SJCRH30 (cell line): ENCODE data around the gene MTA2. TPM values are rescaled to one million over a fixed set of nuclear protein-coding genes. Genes with fewer than 3 reads are reported as not detected.
"Not testable (repeated sequence)": the region's sequence is repeated elsewhere in the genome, so short reads cannot be mapped to it uniquely, and the experiment has no call there.

Source experiments
- DNase-seq, 2 experiments: peaks; one replicate each; pipeline ENCODE4 v3.0.0-alpha.2; 2015 to 2020
- H3K27ac ChIP-seq: fragments of 250-450 bp; sonication (Bioruptor Pico); 2 replicates; pipeline ENCODE4 v1.5.1; 2020; ENCODE audit warnings: mild to moderate bottlenecking, moderate library complexity
- H3K27me3 ChIP-seq: fragments of 250-450 bp; sonication (Bioruptor Pico); 2 replicates; pipeline ENCODE4 v1.5.1; 2020; ENCODE audit warnings: mild to moderate bottlenecking, moderate library complexity
- H3K36me3 ChIP-seq: fragments of 250-450 bp; sonication (Bioruptor Pico); 2 replicates; pipeline ENCODE4 v1.5.1; 2020; ENCODE audit warnings: mild to moderate bottlenecking, moderate library complexity
- H3K4me1 ChIP-seq: fragments of 250-450 bp; sonication (Bioruptor Pico); 2 replicates; pipeline ENCODE4 v1.5.1; 2020; ENCODE audit warnings: mild to moderate bottlenecking, moderate library complexity
- H3K4me3 ChIP-seq: fragments of 250-450 bp; sonication (Bioruptor Pico); 2 replicates; pipeline ENCODE4 v1.5.1; 2020; ENCODE audit warnings: mild to moderate bottlenecking, moderate library complexity
- H3K9me3 ChIP-seq: fragments of 250-450 bp; sonication (Bioruptor Pico); replicated peaks from 2 replicates; pipeline ENCODE4 v1.5.1; 2020; ENCODE audit warnings: mild to moderate bottlenecking, moderate library complexity
- total RNA-seq: library from RNA; depleted of rRNA; stranded (reverse); fragments of >200 nt; shearing (Covaris generic); gene quantifications from 2 replicates; pipeline ENCODE4 v1.2.3, GENCODE V29; 2014

The MTA2 gene
- total RNA-seq, 1 experiment from 2014 or later = 106 TPM

GRCh38 chr11:62621567-62622470 is 20.2 kb upstream of the MTA2 start, which contains the start of gene B3GAT3:
Gene B3GAT3, minus strand, starts transcription at chr11:62621986. Its CDS starts 39 bp downstream, at chr11:62621947.
- peaks cover 5% of the 10 kb centered on the region for H3K4me1 ChIP-seq
- peak; percentile 98 to 99 for DNase-seq
- H3K27me3 ChIP-seq = no peaks in the 10 kb centered on the region
- H3K4me3 ChIP-seq = peak within 1 kb of the TSS; percentile 69
- H3K27ac ChIP-seq = peak within 1 kb of the TSS; percentile 51
- H3K36me3 ChIP-seq = peaks cover 16% of the 10 kb centered on the region
- H3K9me3 ChIP-seq = no peaks in the 10 kb centered on the region

GRCh38 chr11:62621027-62621566 is 19.4 kb upstream of the MTA2 start:
- peaks cover 8% of the 10 kb centered on the region for H3K36me3 ChIP-seq
- no peaks in the 10 kb centered on the region for H3K9me3 ChIP-seq
- H3K27me3 ChIP-seq = no peaks in the 10 kb centered on the region
- H3K4me3 ChIP-seq = peak overlapping the region; percentile 69
- peak overlapping the region; percentile 51 for H3K27ac ChIP-seq
- peaks cover 5% of the 10 kb centered on the region for H3K4me1 ChIP-seq
- no peak for DNase-seq

GRCh38 chr11:62616957-62617356 is 15.3 kb upstream of the MTA2 start:
- not testable (repeated sequence) for H3K4me3 ChIP-seq, DNase-seq, H3K27me3 ChIP-seq, H3K9me3 ChIP-seq, H3K36me3 ChIP-seq, H3K27ac ChIP-seq, H3K4me1 ChIP-seq

- Histone ChIP-seq H3K4me3 (no peak overlapping the region), H3K9me3 (no peaks in the 10 kb centered on the region), H3K27me3 (no peaks in the 10 kb centered on the region), H3K36me3 (no peaks in the 10 kb centered on the region), H3K27ac (no peak overlapping the region), H3K4me1 (no peaks in the 10 kb centered on the region)
- DNase-seq = no peak
Measured at GRCh38 chr11:62615521-62615920, 13.9 kb upstream of the MTA2 start.

- H3K36me3 ChIP-seq = no peaks in the 10 kb centered on the region
- no peaks in the 10 kb centered on the region for H3K4me1 ChIP-seq
- no peaks in the 10 kb centered on the region for H3K27me3 ChIP-seq
- no peak for DNase-seq
- H3K9me3 ChIP-seq = no peaks in the 10 kb centered on the region
- no peak overlapping the region for H3K27ac ChIP-seq
- no peak overlapping the region for H3K4me3 ChIP-seq
Measured at GRCh38 chr11:62614275-62614674, 12.6 kb upstream of the MTA2 start.

- Histone ChIP-seq H3K27me3 (no peaks in the 10 kb centered on the region), H3K9me3 (no peaks in the 10 kb centered on the region), H3K4me3 (peak overlapping the region; percentile 79; the same call in 1 of the 2 replicates), H3K36me3 (no peaks in the 10 kb centered on the region), H3K4me1 (no peaks in the 10 kb centered on the region), H3K27ac (no peak overlapping the region)
- no peak for DNase-seq
Measured at GRCh38 chr11:62613291-62613778, 11.7 kb upstream of the MTA2 start.

GRCh38 chr11:62612366-62613290 is 11.0 kb upstream of the MTA2 start, which contains the start of the genes EML3 and ROM1:
Gene EML3, minus strand, starts transcription at chr11:62612775. Its CDS starts 318 bp downstream, at chr11:62612457.
Gene ROM1, plus strand, starts transcription at chr11:62613257. Its CDS starts 25 bp downstream, at chr11:62613282.
- H3K27ac ChIP-seq = peak within 1 kb of the TSS; percentile 45
- H3K27me3 ChIP-seq = no peaks in the 10 kb centered on the region
- H3K4me1 ChIP-seq = no peaks in the 10 kb centered on the region
- no peaks in the 10 kb centered on the region for H3K36me3 ChIP-seq
- no peaks in the 10 kb centered on the region for H3K9me3 ChIP-seq
- peak; percentile 94 for DNase-seq
- peak within 1 kb of the TSS; percentile 79 for H3K4me3 ChIP-seq

GRCh38 chr11:62611705-62612365 is 10.2 kb upstream of the MTA2 start:
- H3K9me3 ChIP-seq = no peaks in the 10 kb centered on the region
- peak overlapping the region; percentile 45 for H3K27ac ChIP-seq
- H3K4me3 ChIP-seq = peak overlapping the region; percentile 79
- DNase-seq = peak; percentile 54 to 62
- H3K36me3 ChIP-seq = no peaks in the 10 kb centered on the region
- no peaks in the 10 kb centered on the region for H3K4me1 ChIP-seq
- H3K27me3 ChIP-seq = no peaks in the 10 kb centered on the region

GRCh38 chr11:62610814-62611704 is 9.4 kb upstream of the MTA2 start:
- H3K27ac ChIP-seq = peak overlapping the region; percentile 45; the same call in 1 of the 2 replicates
- H3K36me3 ChIP-seq = no peaks in the 10 kb centered on the region
- peak overlapping the region; percentile 79 for H3K4me3 ChIP-seq
- no peak for DNase-seq
- H3K9me3 ChIP-seq = no peaks in the 10 kb centered on the region
- H3K4me1 ChIP-seq = no peaks in the 10 kb centered on the region
- no peaks in the 10 kb centered on the region for H3K27me3 ChIP-seq

- Histone ChIP-seq H3K4me1 (no peaks in the 10 kb centered on the region), H3K4me3 (no peak overlapping the region), H3K27ac (no peak overlapping the region), H3K27me3 (no peaks in the 10 kb centered on the region), H3K36me3 (no peaks in the 10 kb centered on the region), H3K9me3 (no peaks in the 10 kb centered on the region)
- DNase-seq = no peak
Measured at GRCh38 chr11:62610403-62610802, 8.7 kb upstream of the MTA2 start.

- no peaks in the 10 kb centered on the region for H3K9me3 ChIP-seq
- H3K27me3 ChIP-seq = no peaks in the 10 kb centered on the region
- H3K36me3 ChIP-seq = no peaks in the 10 kb centered on the region
Measured at GRCh38 chr11:62608776-62609175, 7.1 kb upstream of the MTA2 start.

GRCh38 chr11:62607714-62608113 is 6.0 kb upstream of the MTA2 start:
- Histone ChIP-seq H3K36me3 (no peaks in the 10 kb centered on the region), H3K27me3 (no peaks in the 10 kb centered on the region), H3K9me3 (no peaks in the 10 kb centered on the region), H3K4me3 (no peak overlapping the region), H3K27ac (no peak overlapping the region), H3K4me1 (no peaks in the 10 kb centered on the region)
- no peak for DNase-seq

More at GRCh38 chr11:62608776-62609175, 7.1 kb upstream of the MTA2 start:
- DNase-seq = no peak
- Histone ChIP-seq H3K4me1 (no peaks in the 10 kb centered on the region), H3K4me3 (no peak overlapping the region), H3K27ac (no peak overlapping the region)

GRCh38 chr11:62605902-62606301 is 4.2 kb upstream of the MTA2 start:
- Histone ChIP-seq H3K4me1 (no peaks in the 10 kb centered on the region), H3K36me3 (no peaks in the 10 kb centered on the region), H3K4me3 (no peak overlapping the region), H3K9me3 (no peaks in the 10 kb centered on the region), H3K27me3 (no peaks in the 10 kb centered on the region), H3K27ac (no peak overlapping the region)
- DNase-seq = no peak
